NCI-H187 treated with DMSO at 0.1 percent for 48 hours (cell line): ENCODE results near the gene LCE2B.
A peak's percentile ranks its signal among the peaks of the same experiment; 100 is the strongest.
"Not testable (repeated sequence)": the region's sequence is repeated elsewhere in the genome, so short reads cannot be mapped to it uniquely, and the experiment has no call there.

Experiments used
- DNase-seq: peaks from one replicate; lab custom pipeline; 2025; lab: John Stamatoyannopoulos, UW

The LCE2B gene

GRCh38 chr1:152685823-152686222 lies at the start of gene LCE2B:
LCE2B (plus strand) TSS chr1:152686123; CDS start chr1:152686844, 721 bp downstream.
- not testable (repeated sequence) for DNase-seq

GRCh38 chr1:152640351-152640750 lies 45.6 kb upstream of the LCE2B start:
- DNase-seq, result no peak

- DNase-seq, result no peak
Measured at GRCh38 chr1:152643945-152644344, 42.0 kb upstream of the LCE2B start.

GRCh38 chr1:152645146-152645545 lies 40.8 kb upstream of the LCE2B start:
- no peak for DNase-seq

GRCh38 chr1:152646656-152647055 lies 39.3 kb upstream of the LCE2B start:
- DNase-seq, result no peak

- DNase-seq, result peak; percentile 28
Measured at GRCh38 chr1:152654110-152654509, 31.8 kb upstream of the LCE2B start.

GRCh38 chr1:152656459-152656858 lies 29.5 kb upstream of the LCE2B start:
- DNase-seq, result no peak

GRCh38 chr1:152657677-152658076 lies 28.2 kb upstream of the LCE2B start:
- no peak for DNase-seq

GRCh38 chr1:152658649-152659048 lies 27.3 kb upstream of the LCE2B start:
- no peak for DNase-seq

- no peak for DNase-seq
Measured at GRCh38 chr1:152663098-152663497, 22.8 kb upstream of the LCE2B start, which contains the start of gene LCE2D. LCE2D (plus strand) TSS chr1:152663380; CDS start chr1:152664106, 726 bp downstream.

- not testable (repeated sequence) for DNase-seq
Measured at GRCh38 chr1:152666171-152666570, 19.8 kb upstream of the LCE2B start.

GRCh38 chr1:152667648-152668047 lies 18.3 kb upstream of the LCE2B start:
- no peak for DNase-seq

GRCh38 chr1:152673016-152673415 lies 12.9 kb upstream of the LCE2B start:
- DNase-seq, result no peak

- not testable (repeated sequence) for DNase-seq
Measured at GRCh38 chr1:152674983-152675382, 10.9 kb upstream of the LCE2B start, which contains the start of gene LCE2C. LCE2C (plus strand) TSS chr1:152675279; CDS start chr1:152676016, 737 bp downstream.

- DNase-seq, result no peak
Measured at GRCh38 chr1:152679459-152679858, 6.5 kb upstream of the LCE2B start.

- no peak for DNase-seq
Measured at GRCh38 chr1:152681616-152682015, 4.3 kb upstream of the LCE2B start.

GRCh38 chr1:152683846-152684245 lies 2.1 kb upstream of the LCE2B start:
- no peak for DNase-seq

GRCh38 chr1:152697701-152698600 lies 12.0 kb downstream of the LCE2B start, which contains the start of gene LCE2A:
LCE2A (plus strand) TSS chr1:152698345; CDS start chr1:152698902, 557 bp downstream.
- DNase-seq, result no peak

GRCh38 chr1:152699746-152700145 lies 13.8 kb downstream of the LCE2B start:
- no peak for DNase-seq

- DNase-seq, result no peak
Measured at GRCh38 chr1:152707860-152708259, 21.9 kb downstream of the LCE2B start, which contains the start of gene LCE4A. LCE4A (plus strand) TSS chr1:152708160; CDS start chr1:152709076, 916 bp downstream.

- DNase-seq, result no peak
Measured at GRCh38 chr1:152718238-152718637, 32.3 kb downstream of the LCE2B start.

GRCh38 chr1:152725261-152725660 lies 39.3 kb downstream of the LCE2B start:
- DNase-seq, result no peak

GRCh38 chr1:152728986-152729385 lies 43.1 kb downstream of the LCE2B start:
- no peak for DNase-seq
